A673 (cell line): Measurements from ENCODE around the gene FBXO42.

ENCODE experiments used
- CTCF ChIP-seq: fragments of 300-800, 200-600 bp; sonication (generic); conservative IDR thresholded peaks from 2 replicates; pipeline ENCODE4 v1.5.1; 2017; ENCODE audit warnings: low read depth, mild to moderate bottlenecking, antibody characterized with exemption, low read length, moderate library complexity, mixed read lengths
- EZH2 ChIP-seq: fragments of 200-600 bp; sonication (generic); IDR thresholded peaks from 2 replicates; pipeline ENCODE4 v1.6.1; 2017; ENCODE audit warnings: borderline replicate concordance, low read depth, mild to moderate bottlenecking, mixed read lengths, antibody characterized with exemption, low read length; ENCODE audit not compliant: poor library complexity, severe bottlenecking

- TF ChIP-seq CTCF (peak; percentile 86), EZH2 (no peak)
Measured at GRCh38 chr1:16243936-16244649, 108.2 kb downstream of the FBXO42 start.
